H9 (cell line): ENCODE results near the gene WEE2. TPM values are rescaled to one million over a fixed set of nuclear protein-coding genes. Genes with fewer than 3 reads are reported as not detected.

Experiments
- DNase-seq: peaks from one replicate; pipeline ENCODE4 v3.0.0-alpha.2; 2017
- H2AFZ ChIP-seq: one replicate; pipeline ENCODE4 v1.6.1; 2013; ENCODE audit warnings: mild to moderate bottlenecking, low read length, control low read depth, moderate library complexity
- H2AK5ac ChIP-seq: 2 replicates; pipeline ENCODE4 v1.6.1; 2013; ENCODE audit warnings: low read length, control low read depth, mixed read lengths; ENCODE audit not compliant: insufficient read length
- H2BK120ac ChIP-seq: one replicate; pipeline ENCODE4 v1.6.1; 2013; ENCODE audit warnings: low read depth, mild to moderate bottlenecking, low read length, control low read depth, inconsistent platforms; ENCODE audit not compliant: poor library complexity, severe bottlenecking
- H2BK12ac ChIP-seq: 2 replicates; pipeline ENCODE4 v1.6.1; 2013; ENCODE audit warnings: low read length, control low read depth, mixed read lengths, low read depth; ENCODE audit not compliant: insufficient read length
- H2BK15ac ChIP-seq: 2 replicates; pipeline ENCODE4 v1.6.1; 2013; ENCODE audit warnings: low read depth, low read length, control low read depth
- H2BK20ac ChIP-seq: one replicate; pipeline ENCODE4 v1.6.1; 2013; ENCODE audit warnings: low read depth, mild to moderate bottlenecking, low read length, control low read depth, inconsistent platforms; ENCODE audit not compliant: poor library complexity, severe bottlenecking
- H2BK5ac ChIP-seq: 2 replicates; pipeline ENCODE4 v1.6.1; 2013; ENCODE audit warnings: low read length, control low read depth, mixed read lengths; ENCODE audit not compliant: insufficient read length
- H3K14ac ChIP-seq: 2 replicates; pipeline ENCODE4 v1.6.1; 2013; ENCODE audit warnings: low read length, control low read depth; ENCODE audit not compliant: insufficient read depth
- H3K18ac ChIP-seq: 2 replicates; pipeline ENCODE4 v1.6.1; 2013; ENCODE audit warnings: low read depth, mild to moderate bottlenecking, mixed read lengths, low read length, control low read depth; ENCODE audit not compliant: insufficient read length
- H3K23ac ChIP-seq: 2 replicates; pipeline ENCODE4 v1.6.1; 2013; ENCODE audit warnings: low read length, control low read depth, mixed read lengths, low read depth; ENCODE audit not compliant: insufficient read length
- H3K23me2 ChIP-seq: 2 replicates; pipeline ENCODE4 v1.6.1; 2013; ENCODE audit warnings: low read depth, mild to moderate bottlenecking, mixed read lengths, low read length, control low read depth; ENCODE audit not compliant: insufficient read length, poor library complexity, severe bottlenecking
- H3K27ac ChIP-seq: 2 replicates; pipeline ENCODE4 v1.5.1; 2013; ENCODE audit warnings: low read length, control low read depth, mixed read lengths, low read depth; ENCODE audit not compliant: insufficient read length
- H3K27me3 ChIP-seq: 2 replicates; pipeline ENCODE4 v1.6.1; 2013; ENCODE audit warnings: low read length, control low read depth, inconsistent platforms; ENCODE audit not compliant: insufficient read depth
- H3K4ac ChIP-seq: 2 replicates; pipeline ENCODE4 v1.6.1; 2013; ENCODE audit warnings: low read depth, mild to moderate bottlenecking, control low read depth, inconsistent platforms, low read length, moderate library complexity
- H3K4me1 ChIP-seq: 2 replicates; pipeline ENCODE4 v1.6.1; 2013; ENCODE audit warnings: low read length, control low read depth, inconsistent platforms; ENCODE audit not compliant: insufficient read depth
- H3K4me2 ChIP-seq: 2 replicates; pipeline ENCODE4 v1.6.1; 2013; ENCODE audit warnings: low read length, control low read depth, mixed read lengths; ENCODE audit not compliant: insufficient read length, insufficient read depth
- H3K56ac ChIP-seq: 2 replicates; pipeline ENCODE4 v1.6.1; 2013; ENCODE audit warnings: low read depth, mild to moderate bottlenecking, mixed read lengths, low read length, control low read depth; ENCODE audit not compliant: insufficient read length
- H3K79me1 ChIP-seq: 2 replicates; pipeline ENCODE4 v1.6.1; 2013; ENCODE audit warnings: low read depth, mild to moderate bottlenecking, moderate library complexity, low read length, control low read depth, inconsistent platforms; ENCODE audit not compliant: insufficient read depth, poor library complexity, severe bottlenecking
- H3K79me2 ChIP-seq: 2 replicates; pipeline ENCODE4 v1.6.1; 2013; ENCODE audit warnings: low read length, control low read depth, inconsistent platforms; ENCODE audit not compliant: insufficient read depth
- H3K9ac ChIP-seq: 2 replicates; pipeline ENCODE4 v1.6.1; 2013; ENCODE audit warnings: low read length, control low read depth, mixed read lengths; ENCODE audit not compliant: insufficient read length; ENCODE audit errors: extremely low read depth
- H3K9me3 ChIP-seq: one replicate; pipeline ENCODE4 v1.6.1; 2013; ENCODE audit warnings: low read depth, low read length, inconsistent platforms; ENCODE audit not compliant: control insufficient read depth
- H3T11ph ChIP-seq: one replicate; pipeline ENCODE4 v1.6.1; 2013; ENCODE audit warnings: mild to moderate bottlenecking, low read length, control low read depth, inconsistent platforms
- H4K20me1 ChIP-seq: one replicate; pipeline ENCODE4 v1.6.1; 2013; ENCODE audit not compliant: control insufficient read depth, insufficient read length, insufficient read depth
- H4K5ac ChIP-seq: 2 replicates; pipeline ENCODE4 v1.6.1; 2013; ENCODE audit warnings: low read depth, mild to moderate bottlenecking, mixed read lengths, low read length, control low read depth; ENCODE audit not compliant: insufficient read length
- H4K8ac ChIP-seq: replicated peaks from 2 replicates; pipeline ENCODE4 v1.6.1; 2013; ENCODE audit warnings: low read length, control low read depth, mixed read lengths, low read depth; ENCODE audit not compliant: insufficient read length
- H4K91ac ChIP-seq: 2 replicates; pipeline ENCODE4 v1.6.1; 2013; ENCODE audit warnings: low read depth, mild to moderate bottlenecking, moderate library complexity, mixed read lengths, low read length, control low read depth; ENCODE audit not compliant: insufficient read length
- H3K27ac Mint-ChIP-seq, 3 experiments: 2 replicates in 2 of 3; 3 replicates in 1 of 3; pipeline ENCODE4 v1.8.0; 2020 to 2021; ENCODE audit warnings: mixed read lengths in 3 of 3, mild to moderate bottlenecking in 1 of 3, moderate library complexity in 1 of 3
- H3K27me3 Mint-ChIP-seq: 2 replicates; pipeline ENCODE4 v1.8.0; 2021; ENCODE audit warnings: low read depth, mild to moderate bottlenecking, moderate library complexity, mixed read lengths
- H3K36me3 Mint-ChIP-seq, 3 experiments: 2 replicates in 2 of 3; 3 replicates in 1 of 3; pipeline ENCODE4 v1.8.0; 2020 to 2021; ENCODE audit warnings: low read depth in 3 of 3, mixed read lengths in 3 of 3; ENCODE audit not compliant: insufficient read depth in 1 of 3
- H3K4me1 Mint-ChIP-seq, 2 experiments: 2 replicates each; pipeline ENCODE4 v1.8.0; 2020; ENCODE audit warnings: mixed read lengths in 2 of 2
- H3K4me3 Mint-ChIP-seq, 2 experiments: 2 replicates in 1 of 2; 3 replicates in 1 of 2; pipeline ENCODE4 v1.8.0; 2020 to 2021; ENCODE audit warnings: mild to moderate bottlenecking in 2 of 2, mixed read lengths in 2 of 2, moderate library complexity in 1 of 2
- H3K9me3 Mint-ChIP-seq, 2 experiments: 2 replicates in 1 of 2; 3 replicates in 1 of 2; pipeline ENCODE4 v1.8.0; 2020; ENCODE audit warnings: mild to moderate bottlenecking in 2 of 2, mixed read lengths in 2 of 2, moderate library complexity in 1 of 2
- WGBS: extraction: QIAGEN DNeasy Blood & Tissue Kit; methylation state at CpG from one replicate; pipeline ENCODE4 v1.1.7; 2013; ENCODE audit warnings: missing lambda C conversion rate, low lambda C conversion rate, mixed read lengths; ENCODE audit not compliant: insufficient read length; ENCODE audit errors: extremely low coverage; 5-methylcytosine and 5-hydroxymethylcytosine counted together
- total RNA-seq: library from RNA; stranded (reverse); gene quantifications from 2 replicates; pipeline ENCODE4 v1.2.1, GENCODE V29; 2021
- TF ChIP-seq, protein P1 (sequence below): fragments of 200-600 bp; sonication (generic); conservative IDR thresholded peaks from 3 replicates; pipeline ENCODE4 v1.8.0; 2021; ENCODE audit warnings: antibody characterized with exemption, mild to moderate bottlenecking

Gene WEE2
- total RNA-seq, 1 experiment from 2014 or later: not detected

DNA sequence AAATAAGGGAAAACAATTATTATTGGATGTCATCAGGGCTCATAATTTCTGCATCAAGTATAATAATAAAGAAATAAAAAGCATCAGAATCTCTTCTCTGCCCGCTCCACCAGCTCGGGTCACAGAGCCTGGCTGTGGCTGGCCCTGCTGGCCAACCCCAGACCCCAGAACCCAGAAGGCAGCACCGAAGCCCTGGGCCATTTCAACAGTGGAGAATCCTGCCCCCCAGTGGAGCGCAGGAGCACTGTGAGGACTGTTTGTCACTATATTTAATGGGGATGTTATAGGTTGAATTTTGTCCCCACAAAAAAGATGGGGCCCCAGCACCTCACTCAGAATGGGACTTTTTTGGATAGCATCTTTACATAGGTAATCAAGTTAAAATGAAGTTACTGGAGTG lies 33.5 kb upstream of the WEE2 start:
- peak; percentile 82 for DNase-seq

More for the DNA sequence above, 33.5 kb upstream of the WEE2 start:
- Histone ChIP-seq H2AFZ (no peak overlapping the region), H3K27me3 (no peaks in the 10 kb centered on the region), H3K27ac (no peak overlapping the region), H4K5ac (no peak overlapping the region), H2BK120ac (no peak overlapping the region), H3K23ac (no peak overlapping the region), H3K14ac (no peak overlapping the region), H2BK12ac (no peak overlapping the region), H4K20me1 (no peaks in the 10 kb centered on the region), H3K4me2 (no peak overlapping the region), H3K9me3 (no peaks in the 10 kb centered on the region), H3K18ac (no peak overlapping the region), H3K79me2 (no peaks in the 10 kb centered on the region), H3K4me1 (peaks cover 5% of the 10 kb centered on the region; the same call in 1 of the 2 replicates), H3T11ph (no peak overlapping the region), H3K9ac (no peak overlapping the region), H3K56ac (no peak overlapping the region), H3K79me1 (no peaks in the 10 kb centered on the region), H3K4ac (no peak overlapping the region), H4K91ac (no peak overlapping the region), H2AK5ac (no peak overlapping the region), H2BK5ac (no peak overlapping the region), H3K23me2 (no peaks in the 10 kb centered on the region), H4K8ac (no peak overlapping the region), H2BK20ac (no peak overlapping the region), H2BK15ac (no peak overlapping the region)
- peak overlapping the region in 2 of 3 experiments; percentile 78 to 97; a peak in 3 of 7 replicates for H3K27ac Mint-ChIP-seq
- no peaks in the 10 kb centered on the region for H3K27me3 Mint-ChIP-seq
- H3K36me3 Mint-ChIP-seq: peaks cover 20 to 40% (median 27%) of the 10 kb centered on the region in 3 experiments
- TF ChIP-seq, protein P1, sequence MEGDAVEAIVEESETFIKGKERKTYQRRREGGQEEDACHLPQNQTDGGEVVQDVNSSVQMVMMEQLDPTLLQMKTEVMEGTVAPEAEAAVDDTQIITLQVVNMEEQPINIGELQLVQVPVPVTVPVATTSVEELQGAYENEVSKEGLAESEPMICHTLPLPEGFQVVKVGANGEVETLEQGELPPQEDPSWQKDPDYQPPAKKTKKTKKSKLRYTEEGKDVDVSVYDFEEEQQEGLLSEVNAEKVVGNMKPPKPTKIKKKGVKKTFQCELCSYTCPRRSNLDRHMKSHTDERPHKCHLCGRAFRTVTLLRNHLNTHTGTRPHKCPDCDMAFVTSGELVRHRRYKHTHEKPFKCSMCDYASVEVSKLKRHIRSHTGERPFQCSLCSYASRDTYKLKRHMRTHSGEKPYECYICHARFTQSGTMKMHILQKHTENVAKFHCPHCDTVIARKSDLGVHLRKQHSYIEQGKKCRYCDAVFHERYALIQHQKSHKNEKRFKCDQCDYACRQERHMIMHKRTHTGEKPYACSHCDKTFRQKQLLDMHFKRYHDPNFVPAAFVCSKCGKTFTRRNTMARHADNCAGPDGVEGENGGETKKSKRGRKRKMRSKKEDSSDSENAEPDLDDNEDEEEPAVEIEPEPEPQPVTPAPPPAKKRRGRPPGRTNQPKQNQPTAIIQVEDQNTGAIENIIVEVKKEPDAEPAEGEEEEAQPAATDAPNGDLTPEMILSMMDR: peak; percentile 88
- no CpG with 5 or more reads among the region's 4 CpGs for WGBS
- H3K4me3 Mint-ChIP-seq: peak overlapping the region in 1 of 2 experiments; percentile 42; a peak in 2 of 5 replicates
- peaks cover 2 to 3% of the 10 kb centered on the region in 2 experiments; a peak in 3 of 5 replicates for H3K9me3 Mint-ChIP-seq
- peaks cover 7 to 14% of the 10 kb centered on the region in 2 experiments for H3K4me1 Mint-ChIP-seq
